Nucleus accumbens (tissue), 56 donors: ENCODE results near the gene SAMD8.
"Not testable (repeated sequence)": the region's sequence is repeated elsewhere in the genome, so short reads cannot be mapped to it uniquely, and the experiment has no call there.

Experiments used
- DNase-seq, 56 donors: peaks; one replicate each; lab custom pipeline; 2025; lab: John Stamatoyannopoulos, UW

SAMD8 gene

DNA sequence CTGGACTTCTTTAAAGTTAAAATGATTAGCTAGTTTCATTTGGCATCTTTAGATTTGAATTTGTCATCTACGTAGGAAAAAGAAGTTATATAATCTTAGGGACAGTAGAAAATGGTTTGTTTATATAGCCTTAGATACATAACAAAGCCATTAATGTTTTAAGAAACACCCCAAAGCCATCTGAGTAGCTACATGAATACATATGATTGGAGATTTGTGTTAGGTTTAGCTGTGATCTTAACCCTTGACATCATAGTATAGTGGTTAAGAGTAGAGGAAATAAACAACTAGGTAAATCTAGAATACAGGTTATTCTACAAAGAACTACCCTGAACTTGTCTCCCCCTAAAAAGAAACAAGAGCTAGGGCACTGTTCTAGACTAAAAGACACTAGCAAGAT, 18.1 kb downstream of the SAMD8 start:
- DNase-seq: no peak

DNA sequence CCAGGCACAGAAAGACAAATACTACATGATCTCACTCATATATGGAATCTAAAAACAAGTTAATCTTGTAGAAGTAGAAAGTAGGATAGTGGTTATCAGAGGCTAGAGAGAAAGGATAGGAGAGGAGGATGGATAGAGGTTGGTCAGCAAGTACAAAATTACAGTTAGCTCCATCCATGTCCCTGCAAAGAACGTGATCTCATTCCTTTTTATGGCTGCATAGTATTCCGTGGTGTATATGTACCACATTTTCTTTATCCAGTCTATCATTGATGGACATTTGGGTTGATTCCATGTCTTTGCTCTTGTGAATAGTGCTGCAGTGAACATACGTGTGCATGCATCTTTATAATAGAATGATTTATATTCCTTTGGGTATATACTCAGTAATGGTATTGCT, 22.2 kb downstream of the SAMD8 start:
- not testable (repeated sequence) for DNase-seq

DNA sequence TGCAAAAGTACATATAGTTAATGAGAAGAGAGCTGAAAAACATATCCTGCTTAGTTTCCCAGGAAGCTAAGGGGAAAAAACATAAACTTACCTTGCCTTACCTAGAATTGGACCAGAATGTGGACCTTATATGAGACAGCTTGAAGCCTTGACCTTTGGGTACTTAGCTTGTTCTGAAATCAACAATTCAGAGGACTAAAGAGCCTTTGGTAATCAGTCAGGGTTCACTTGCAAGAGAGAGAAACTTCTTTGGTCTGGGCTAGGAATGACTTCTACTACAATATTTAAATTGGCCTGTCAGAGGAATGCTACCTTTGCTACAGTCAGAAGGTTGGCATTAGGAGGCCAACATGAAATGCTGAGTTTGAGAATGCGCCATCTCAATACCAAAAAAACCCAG, 24.9 kb downstream of the SAMD8 start:
- no peak for DNase-seq

DNA sequence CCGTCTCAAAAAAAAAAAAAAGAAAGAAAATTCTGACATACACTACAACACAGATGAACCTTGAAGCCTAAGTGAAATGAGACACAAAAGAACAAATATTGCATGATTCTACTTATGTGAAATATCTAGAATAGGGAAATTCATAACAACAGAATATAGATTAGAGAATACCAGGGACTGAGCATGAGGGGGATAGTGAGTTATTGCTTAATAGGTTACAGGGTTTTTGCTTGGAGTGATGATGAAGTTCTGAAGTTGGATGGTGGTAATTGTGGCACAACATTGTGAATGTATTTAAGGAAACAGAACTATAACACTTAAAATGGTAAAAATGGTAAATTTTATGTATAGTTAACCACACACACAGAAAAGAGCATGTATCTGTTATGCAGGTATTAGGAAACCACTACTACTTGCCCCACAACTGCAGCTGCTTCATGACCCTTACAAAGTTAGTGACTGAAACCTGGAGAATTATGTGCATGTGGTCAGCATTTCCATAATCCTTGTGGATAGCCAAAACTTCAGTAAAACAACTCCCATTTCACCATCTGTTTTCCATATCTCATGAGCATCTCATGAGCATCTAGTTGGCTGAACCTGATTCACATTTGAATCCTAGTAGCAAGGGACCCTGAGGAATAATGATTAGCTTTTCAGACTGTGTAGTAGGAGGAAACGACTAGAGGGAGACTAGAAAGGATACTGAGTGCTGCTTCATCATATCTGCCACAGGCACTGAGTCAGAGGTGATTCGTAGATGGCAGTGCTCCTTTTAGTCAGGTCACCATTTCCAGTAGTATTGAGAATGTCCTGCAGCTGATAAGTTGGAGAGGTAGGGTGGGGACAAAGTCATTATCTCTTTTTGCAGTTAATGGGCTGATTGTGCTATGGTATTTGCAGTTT, 26.3 kb downstream of the SAMD8 start:
- no peak for DNase-seq

DNA sequence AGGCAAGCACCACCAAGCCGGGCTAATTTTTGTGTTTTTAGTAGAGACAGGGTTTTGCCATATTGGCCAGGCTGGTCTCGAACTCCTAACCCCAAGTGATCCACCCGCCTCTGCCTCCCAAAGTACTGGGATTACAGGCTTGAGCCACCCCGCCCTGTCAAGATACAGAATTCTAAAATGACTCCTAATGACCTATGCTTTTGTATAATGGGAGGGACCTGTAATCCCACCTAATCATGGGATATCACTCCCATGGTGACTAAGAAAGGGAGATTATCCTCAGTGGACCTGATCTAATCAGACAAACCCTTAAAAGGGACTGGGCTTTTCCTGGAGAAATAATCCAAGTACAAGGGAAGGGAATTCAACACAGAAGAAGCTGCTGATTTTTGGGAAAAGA, 28.8 kb downstream of the SAMD8 start:
- no peak for DNase-seq

DNA sequence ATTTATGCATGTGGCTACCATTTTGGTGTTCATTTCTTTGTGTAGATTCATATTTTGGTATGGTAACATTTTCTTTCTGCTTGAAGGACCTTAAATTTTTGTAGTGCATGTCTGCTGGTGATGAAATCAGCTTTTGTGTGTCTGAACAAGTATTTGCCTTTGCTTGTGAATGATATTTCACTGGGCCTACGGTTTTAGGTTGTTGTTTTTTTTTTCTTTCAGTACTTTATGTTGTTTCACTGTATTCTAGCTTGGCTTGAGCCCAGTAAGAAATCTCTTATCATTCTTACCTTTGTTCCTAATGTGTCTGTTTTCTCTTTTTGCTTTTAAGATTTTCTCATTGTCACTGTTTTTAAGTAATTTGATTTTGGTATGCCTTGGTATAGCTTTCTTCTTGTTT, 31.9 kb downstream of the SAMD8 start:
- DNase-seq: no peak

DNA sequence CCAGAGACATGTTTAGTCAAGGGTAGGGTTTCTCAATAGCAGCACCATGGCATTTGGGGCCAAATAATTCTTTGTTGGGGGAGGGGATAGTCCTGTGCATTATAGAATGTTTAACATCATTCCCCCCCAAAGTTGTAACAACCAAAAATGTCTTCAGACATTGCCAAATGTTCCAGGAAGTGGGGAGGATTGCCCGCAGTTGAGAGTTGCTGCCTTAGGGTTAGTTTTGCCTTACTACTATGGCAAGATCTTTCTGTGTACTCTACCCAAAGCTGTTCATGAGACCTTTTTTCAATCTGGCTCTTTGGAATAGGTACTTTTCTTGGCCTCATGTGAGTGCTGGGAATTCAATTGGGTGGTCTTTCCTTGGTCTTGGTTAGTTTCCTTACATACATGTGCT, 34.1 kb downstream of the SAMD8 start:
- DNase-seq: no peak

DNA sequence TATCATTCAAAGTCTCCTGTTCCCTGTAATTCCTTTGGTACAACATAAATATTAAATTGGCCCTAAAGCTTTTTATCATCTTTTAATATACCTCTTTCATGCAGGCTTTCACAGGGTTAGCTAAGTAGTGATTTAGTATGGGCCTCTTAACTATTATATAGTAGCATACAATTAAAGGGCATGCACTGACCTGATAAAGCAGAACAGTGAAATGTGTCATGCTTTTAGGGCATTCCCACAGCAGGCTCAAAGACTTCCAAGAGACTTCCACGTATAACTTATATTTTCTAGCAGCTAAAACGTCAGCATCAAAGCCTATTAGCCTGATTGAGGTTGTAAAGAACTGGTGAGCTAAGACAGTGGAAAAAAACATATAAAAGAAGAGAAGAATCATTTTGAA, 35.3 kb downstream of the SAMD8 start:
- DNase-seq: no peak

DNA sequence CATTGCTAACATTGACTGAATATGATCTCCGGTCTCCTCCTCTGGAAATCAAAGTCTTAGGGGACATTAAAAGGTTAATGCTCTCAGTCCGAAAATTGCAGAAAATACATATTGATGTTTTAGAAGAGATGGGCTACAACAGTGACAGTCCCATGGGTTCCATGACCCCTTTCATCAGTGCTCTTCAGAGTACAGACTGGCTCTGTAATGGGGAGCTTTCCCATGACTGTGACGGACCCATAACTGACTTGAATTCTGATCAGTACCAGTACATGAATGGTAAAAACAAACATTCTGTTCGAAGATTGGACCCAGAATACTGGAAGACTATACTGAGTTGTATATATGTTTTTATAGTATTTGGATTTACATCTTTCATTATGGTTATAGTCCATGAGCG, 39.2 kb downstream of the SAMD8 start:
- no peak for DNase-seq

DNA sequence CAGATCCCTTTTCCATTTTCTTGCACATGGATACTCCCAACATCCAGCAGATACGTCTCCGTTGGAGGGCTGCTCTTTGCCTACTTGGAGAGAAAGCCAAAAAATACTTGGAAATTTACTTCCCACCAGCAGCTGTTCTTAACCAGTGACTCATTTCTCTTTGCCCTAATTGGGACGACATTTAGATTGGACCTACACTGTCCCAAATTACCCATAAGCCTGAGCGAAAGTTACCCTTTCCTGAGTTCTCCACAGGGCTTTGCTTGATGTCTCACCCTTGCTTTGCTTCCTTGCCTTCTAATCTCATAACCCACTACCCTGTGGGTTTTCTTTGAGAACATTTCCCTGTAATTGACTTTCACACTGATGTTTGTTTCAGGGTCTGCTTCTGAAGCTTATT, 48.1 kb downstream of the SAMD8 start:
- DNase-seq: no peak

DNA sequence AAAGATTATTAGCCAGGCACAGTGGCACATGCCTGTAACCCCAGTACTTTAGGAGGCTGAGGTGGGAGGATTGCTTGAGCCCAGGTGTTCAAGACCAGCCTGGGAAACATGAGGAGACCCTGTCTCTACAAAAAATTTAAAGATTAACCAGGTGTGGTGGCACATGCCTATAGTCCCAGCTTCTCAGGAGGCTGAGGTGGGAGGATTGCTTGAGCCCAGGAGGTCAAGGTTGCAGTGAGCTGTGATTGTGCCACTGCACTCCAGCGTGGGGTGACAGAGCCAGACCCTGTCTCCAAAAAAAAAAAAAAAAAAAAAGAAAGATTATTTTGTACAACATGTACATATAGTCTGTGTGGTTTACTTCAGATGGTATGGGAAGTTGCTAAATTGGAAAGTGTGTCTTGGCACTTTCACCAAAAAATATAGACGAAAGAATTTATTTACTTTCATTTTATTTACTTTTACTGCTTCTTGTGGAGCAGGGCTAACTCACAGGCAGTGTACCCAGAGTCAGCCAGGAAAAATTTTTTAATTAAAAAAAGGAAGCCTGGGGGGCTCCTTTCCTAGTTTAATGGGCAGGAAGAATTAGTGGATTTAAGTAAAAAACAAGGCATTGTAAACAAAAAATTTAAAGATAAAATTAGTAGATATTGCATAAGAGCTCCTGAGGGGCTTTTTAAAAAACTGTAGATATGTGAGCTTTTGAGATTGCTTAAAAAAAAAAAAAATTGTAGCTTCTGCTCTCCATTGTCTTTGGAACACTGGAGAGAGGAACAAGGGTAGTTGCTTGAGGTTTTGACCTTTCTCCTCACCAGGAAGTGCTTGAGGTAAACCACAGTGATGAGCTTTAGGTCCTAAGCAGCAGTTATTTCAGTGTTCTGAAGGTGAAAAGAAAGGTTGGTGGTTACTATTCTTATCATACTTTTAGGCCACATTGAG, 54.5 kb downstream of the SAMD8 start:
- DNase-seq: no peak

DNA sequence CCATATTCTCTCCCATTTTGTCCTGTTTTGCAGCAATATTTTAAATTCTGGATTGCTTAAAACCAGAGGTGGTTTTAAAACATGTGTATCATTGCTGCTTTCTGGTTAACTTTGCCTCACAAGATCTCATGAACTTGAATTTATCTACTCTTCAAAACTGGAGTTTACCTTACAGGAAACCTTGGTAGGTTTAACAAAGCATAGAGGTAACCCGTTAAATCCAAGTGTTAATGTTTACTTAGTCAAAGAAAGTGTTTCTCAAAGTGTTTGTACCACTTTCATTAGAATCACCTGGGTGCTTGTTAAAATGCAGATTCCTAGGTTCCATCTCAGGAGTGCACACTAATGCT, 55.1 kb downstream of the SAMD8 start:
- no peak for DNase-seq

DNA sequence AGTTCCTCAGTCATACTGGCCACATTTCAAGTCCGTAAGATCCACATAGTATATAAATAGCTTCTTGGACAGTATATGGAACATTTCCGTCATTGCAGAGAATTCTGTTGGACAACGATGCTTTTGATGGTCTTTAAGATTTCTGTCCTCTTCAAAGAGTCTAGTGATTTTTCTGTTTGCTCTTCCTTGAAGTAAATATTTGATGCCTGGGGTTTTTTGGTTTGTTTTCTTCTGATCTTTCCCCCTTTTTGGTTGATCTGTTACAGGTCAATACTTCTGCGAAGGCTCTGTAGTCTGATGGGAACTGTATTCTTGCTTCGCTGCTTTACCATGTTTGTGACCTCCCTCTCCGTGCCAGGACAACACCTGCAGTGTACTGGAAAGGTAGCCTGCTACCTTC, 56.8 kb downstream of the SAMD8 start:
- no peak for DNase-seq

DNA sequence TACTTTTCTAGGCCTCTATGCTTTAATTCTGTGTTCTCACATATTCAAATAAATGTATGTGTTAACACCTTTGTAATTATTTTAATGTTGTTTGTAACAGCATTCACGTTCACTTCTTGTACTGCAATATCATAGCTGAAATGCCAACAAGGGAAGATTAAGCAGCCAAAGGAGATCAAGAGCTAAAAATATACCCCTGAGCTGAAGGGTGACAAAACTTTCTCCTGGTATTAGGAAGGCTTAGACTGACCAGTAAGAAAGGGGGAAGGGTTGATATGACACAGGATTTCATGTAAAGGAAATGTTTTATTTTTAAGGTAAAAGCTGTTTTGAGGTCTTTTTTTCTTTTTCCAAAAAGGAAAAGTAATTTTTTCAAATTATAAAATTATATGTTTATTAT, 58.8 kb downstream of the SAMD8 start:
- DNase-seq: no peak

DNA sequence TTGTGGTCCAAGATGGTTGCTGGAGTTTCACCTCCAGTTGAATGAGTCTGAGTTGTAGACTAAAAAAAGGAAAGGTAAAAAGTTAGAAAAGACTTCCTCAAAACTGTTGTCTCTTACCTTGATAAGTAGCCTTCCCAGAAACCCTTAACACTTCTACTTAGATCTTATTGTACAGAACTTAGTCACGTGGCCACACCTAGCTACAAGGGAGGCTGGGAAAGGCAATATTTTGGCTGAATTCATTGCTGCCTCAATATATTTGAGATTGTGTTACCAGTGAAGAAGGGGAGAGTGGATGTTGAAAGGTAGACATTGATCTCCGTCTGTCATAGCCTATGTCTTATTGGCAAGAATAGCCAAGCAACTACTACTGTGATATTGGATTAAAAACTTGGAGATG, 63.6 kb downstream of the SAMD8 start:
- no peak for DNase-seq

DNA sequence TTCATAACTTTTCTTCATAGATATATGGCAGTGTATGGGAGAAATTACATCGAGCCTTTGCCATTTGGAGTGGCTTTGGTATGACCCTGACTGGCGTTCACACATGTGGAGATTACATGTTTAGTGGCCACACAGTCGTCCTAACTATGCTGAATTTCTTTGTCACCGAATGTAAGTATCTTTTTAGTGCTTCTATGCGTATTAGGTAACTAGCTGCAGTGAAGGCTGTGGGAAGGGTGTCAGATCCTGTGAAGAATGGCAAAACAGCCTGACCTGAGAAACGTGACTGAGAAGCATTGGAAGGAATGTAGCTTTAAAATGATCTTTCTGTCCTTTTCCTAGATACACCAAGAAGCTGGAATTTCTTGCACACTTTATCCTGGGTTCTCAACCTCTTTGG, 64.6 kb downstream of the SAMD8 start:
- no peak for DNase-seq

DNA sequence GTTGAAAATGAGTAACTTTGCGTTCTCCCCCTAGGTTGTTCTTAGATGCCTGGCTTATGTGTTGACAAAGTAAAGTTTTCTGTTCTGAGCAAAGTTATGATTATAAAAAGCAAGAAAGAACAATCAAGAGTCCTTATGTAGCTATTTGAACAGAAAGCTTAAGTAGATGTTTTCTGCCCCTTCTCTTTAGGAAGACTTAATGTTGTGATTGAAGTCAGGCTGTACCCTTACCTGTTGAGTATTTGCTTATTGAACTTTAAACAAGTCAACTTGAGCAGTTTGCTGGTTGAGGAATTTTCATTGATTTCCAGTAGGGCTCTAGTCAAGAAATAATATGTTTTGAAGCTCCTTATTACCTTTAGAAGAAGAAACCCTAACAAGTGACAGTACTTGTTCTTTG, 65.3 kb downstream of the SAMD8 start:
- DNase-seq: no peak

DNA sequence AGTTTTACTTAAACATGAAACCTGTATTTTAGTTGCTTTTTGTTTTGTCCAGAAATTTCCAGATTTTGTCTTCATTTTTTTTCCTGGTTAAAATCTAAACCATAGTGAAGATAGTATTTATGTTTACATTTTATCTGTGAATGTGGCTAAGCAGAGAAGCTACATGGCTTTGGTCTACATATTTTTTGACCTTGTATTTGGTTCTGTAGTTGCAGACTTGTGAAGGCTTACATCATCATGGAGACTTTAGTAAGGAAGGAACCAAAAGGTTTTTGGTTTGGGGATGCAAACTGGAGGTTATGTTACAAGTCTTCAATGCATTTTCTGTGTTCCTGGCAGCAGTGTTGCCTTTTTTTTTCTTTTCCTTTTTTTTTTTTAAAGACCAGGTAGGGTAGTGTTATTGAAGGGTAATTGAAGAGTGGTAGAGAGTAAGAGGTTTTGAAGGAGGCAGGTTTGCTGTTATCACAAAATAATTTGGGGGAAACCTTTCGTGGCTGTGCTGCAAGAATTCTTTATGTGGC, 68.3 kb downstream of the SAMD8 start:
- no peak for DNase-seq

DNA sequence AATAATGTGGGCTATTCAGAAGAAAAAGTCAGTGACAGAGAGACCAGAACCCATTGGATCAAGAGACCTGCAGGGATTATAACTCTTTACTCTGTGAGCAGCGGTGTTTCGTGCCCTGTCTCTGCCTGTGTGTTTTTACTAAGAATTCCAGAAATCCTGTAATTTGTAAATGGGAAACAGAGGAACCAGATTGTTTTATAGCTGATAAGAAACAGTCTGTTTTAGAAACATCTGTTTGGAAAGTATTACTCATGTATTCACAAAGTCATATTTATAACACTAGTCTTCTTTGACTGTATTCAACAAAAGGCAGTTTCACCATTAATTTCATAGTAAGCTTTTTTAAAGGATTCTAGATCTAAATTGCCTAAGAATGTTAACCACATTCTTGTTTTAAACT, 69.1 kb downstream of the SAMD8 start:
- DNase-seq: no peak

DNA sequence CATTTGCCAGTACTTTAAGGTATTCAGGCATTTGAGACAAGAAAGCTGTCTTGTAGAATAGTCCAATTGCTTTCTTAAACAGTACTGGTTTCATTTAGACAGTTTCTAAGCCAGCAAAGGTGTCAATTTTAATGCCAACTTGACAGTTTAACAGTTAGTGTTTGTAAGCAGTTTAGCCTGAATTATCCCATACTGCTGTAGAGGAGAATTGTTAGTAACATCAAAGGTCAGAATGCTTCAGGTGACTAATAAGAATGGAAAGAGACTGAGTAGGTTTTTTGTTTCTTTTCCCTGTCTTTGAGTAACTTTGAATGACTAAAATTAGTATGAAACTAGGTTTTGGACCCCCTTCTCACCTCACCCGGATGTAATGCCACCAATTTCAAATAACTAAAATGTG, 69.6 kb downstream of the SAMD8 start:
- no peak for DNase-seq

DNA sequence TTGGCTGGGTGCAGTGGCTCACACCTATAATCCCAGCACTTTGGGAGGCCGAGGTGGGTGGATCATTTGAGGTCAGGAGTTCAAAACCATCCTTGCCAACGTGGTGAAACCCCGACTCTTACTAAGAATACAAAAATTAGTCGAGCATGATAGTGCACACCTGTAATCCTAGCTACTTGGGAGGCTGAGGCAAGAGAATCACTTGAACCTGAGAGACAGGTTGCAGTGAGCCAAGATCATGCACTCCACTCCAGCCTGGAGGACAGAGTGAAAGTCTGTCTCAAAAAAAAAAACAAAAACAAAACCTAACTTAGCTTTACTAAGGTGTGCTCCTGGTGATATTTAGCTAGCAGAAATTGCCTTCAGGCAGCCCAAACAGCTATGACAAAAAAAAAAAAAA, 74.9 kb downstream of the SAMD8 start:
- DNase-seq: no peak
